ENCODE measurements around the gene UTP15. TPM values are rescaled to one million over a fixed set of nuclear protein-coding genes. Genes with fewer than 3 reads are reported as not detected.

UTP15 gene
- total and polyA plus RNA-seq, 7 donors = 7.9 to 21.2 (median 12.4) TPM

DNA sequence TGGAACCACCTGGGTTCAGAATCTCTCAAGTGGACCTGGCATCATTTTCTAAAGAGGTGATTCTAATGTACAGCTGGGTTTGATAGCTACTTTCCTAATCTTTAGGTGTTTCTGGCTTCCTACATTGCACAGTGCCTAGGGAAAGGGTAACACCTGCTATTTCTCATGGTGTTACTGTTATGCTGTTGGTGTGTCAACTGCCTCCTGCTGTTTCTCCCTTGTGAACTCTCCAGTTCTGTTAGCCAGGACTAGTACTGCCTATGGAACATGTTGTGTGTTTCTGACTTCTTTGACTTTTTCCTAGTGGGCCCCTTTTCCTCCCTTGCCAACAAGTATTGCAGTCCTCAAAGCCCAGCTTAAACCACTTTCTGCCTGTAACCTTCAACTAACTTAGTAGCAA is 66.0 kb downstream of the UTP15 start:
- Histone ChIP-seq H3K27ac (no peak overlapping the region), H3K27me3 (ENCODE audit: insufficient read depth in 3 of 3, low read length in 2 of 3) (no peaks in the 10 kb centered on the region), H3K4me3 (no peak overlapping the region), H3K4me1 (no peaks in the 10 kb centered on the region), H3K36me3 (ENCODE audit: insufficient read depth in 1 of 2, low read depth in 1 of 2) (no peaks in the 10 kb centered on the region), H3K9me3 (no peaks in the 10 kb centered on the region)
- ATAC-seq (no peak), DNase-seq (no peak)
- intact Hi-C loops (cut with DNase I) = no loop called here
- TF ChIP-seq, protein P1, sequence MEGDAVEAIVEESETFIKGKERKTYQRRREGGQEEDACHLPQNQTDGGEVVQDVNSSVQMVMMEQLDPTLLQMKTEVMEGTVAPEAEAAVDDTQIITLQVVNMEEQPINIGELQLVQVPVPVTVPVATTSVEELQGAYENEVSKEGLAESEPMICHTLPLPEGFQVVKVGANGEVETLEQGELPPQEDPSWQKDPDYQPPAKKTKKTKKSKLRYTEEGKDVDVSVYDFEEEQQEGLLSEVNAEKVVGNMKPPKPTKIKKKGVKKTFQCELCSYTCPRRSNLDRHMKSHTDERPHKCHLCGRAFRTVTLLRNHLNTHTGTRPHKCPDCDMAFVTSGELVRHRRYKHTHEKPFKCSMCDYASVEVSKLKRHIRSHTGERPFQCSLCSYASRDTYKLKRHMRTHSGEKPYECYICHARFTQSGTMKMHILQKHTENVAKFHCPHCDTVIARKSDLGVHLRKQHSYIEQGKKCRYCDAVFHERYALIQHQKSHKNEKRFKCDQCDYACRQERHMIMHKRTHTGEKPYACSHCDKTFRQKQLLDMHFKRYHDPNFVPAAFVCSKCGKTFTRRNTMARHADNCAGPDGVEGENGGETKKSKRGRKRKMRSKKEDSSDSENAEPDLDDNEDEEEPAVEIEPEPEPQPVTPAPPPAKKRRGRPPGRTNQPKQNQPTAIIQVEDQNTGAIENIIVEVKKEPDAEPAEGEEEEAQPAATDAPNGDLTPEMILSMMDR (IDR thresholded peaks at IDR 0.05) = no peak

Other genes starting within 250 kb of the UTP15 start
- gene FOXD1, start 117.0 kb upstream of the UTP15 start, total RNA-seq = under 1 TPM in 3 of 4 donors, not detected in 1; 0.36 to 0.94 (median 0.71) TPM
- gene FOXD1, start 117.0 kb upstream of the UTP15 start, polyA plus RNA-seq = under 1 TPM; 0.15 to 0.29 (median 0.17) TPM
- gene BTF3, start 67.3 kb upstream of the UTP15 start, total RNA-seq = 100 to 1,000 TPM; 451 to 591 (median 525) TPM
- gene BTF3, start 67.3 kb upstream of the UTP15 start, polyA plus RNA-seq = 1,000 to 10,000 TPM in 1 of 3 donors, 100 to 1,000 TPM in 2; 664 to 1,021 (median 727) TPM
- 10 to 100 TPM in 1 of 4 donors, 1 to 10 TPM in 3; 7.8 to 12.2 (median 9.0) TPM for gene ANKRA2, start 104 bp upstream of the UTP15 start, total RNA-seq
- 10 to 100 TPM in 1 of 3 donors, 1 to 10 TPM in 2; 5.0 to 11.5 (median 5.5) TPM for gene ANKRA2, start 104 bp upstream of the UTP15 start, polyA plus RNA-seq
- gene ARHGEF28, start 60.5 kb downstream of the UTP15 start, total RNA-seq = 1 to 10 TPM in 3 of 4 donors, under 1 TPM in 1; 0.69 to 1.3 (median 1.1) TPM
- under 1 TPM; 0.39 to 1.00 (median 0.93) TPM for gene ARHGEF28, start 60.5 kb downstream of the UTP15 start, polyA plus RNA-seq

All from psoas muscle (tissue), 8 donors.